Measurements from ENCODE around the gene SLC12A8. TPM values are rescaled to one million over a fixed set of nuclear protein-coding genes. Genes with fewer than 3 reads are reported as not detected.

SLC12A8 gene
- total and polyA plus RNA-seq, 2 of the 13 experiments (the other 11 are each of a cell fraction or from before 2014, with no cell fraction given): 0.44 to 0.71 TPM

GRCh38 chr3:125150525-125151441 lies 61.8 kb downstream of the SLC12A8 start (continued):
- TF ChIP-seq USF2 (IDR thresholded peaks at IDR 0.05; ENCODE audit: low read depth, low read length) (peak; percentile 27; the same call in 1 of the 2 replicates), USF2 (CRISPR knock-in tag; IDR thresholded peaks at IDR 0.05; ENCODE audit: borderline replicate concordance) (no peak)

DNA sequence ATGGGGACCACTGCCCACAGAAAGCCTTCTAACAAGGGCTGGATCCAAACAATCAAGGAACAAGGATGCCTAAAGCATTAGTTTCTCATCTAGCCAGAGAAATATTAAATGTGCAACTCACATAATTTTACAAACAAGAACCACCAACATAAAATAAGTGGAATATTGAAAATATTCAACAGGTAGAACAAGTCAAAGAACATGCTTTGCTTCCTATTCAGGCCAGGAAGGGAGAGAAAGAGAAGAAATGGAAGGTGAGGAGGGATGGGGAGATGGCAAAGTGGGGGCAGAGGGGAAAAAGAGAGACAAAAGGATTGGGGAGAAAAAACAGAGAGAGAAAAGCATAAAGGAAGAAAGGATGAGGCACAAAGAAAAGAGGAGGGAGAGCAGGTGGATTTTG lies 63.1 kb downstream of the SLC12A8 start:
- in situ Hi-C loops (cut with HindIII; ENCODE audit: extremely low pct_ligation_motif_present, low pct_unique_long_range_greater_than_20kb): no loop called here
- FAIRE-seq (no peak), DNase-seq (ENCODE audit: low spot score) (no peak), ATAC-seq (no peak)
- Histone ChIP-seq H3K9ac (ENCODE audit: insufficient read depth, low read depth, low read length) (no peak overlapping the region), H4K20me1 (ENCODE audit: insufficient read depth, low read length) (no peaks in the 10 kb centered on the region), H3K9me3 (ENCODE audit: low read length) (no peaks in the 10 kb centered on the region), H3K36me3 (replicated peaks in 1 of 2; ENCODE audit: control insufficient read depth in 1 of 2, insufficient read depth in 2 of 2, low read length in 2 of 2) (no peaks in the 10 kb centered on the region), H2AFZ (ENCODE audit: low read length) (no peak overlapping the region), H3K4me2 (ENCODE audit: low read depth, low read length) (no peak overlapping the region), H3K79me2 (ENCODE audit: insufficient read depth, low read length) (no peaks in the 10 kb centered on the region), H3K4me3 (replicated peaks in 1 of 3; ENCODE audit: insufficient read depth in 1 of 3, low read depth in 2 of 3, low read length in 3 of 3) (no peak overlapping the region), H3K27ac (ENCODE audit: extremely low read length, insufficient read depth, low read length) (no peak overlapping the region), H3K27me3 (ENCODE audit: control insufficient read depth in 1 of 2, insufficient read depth in 2 of 2, low read length in 2 of 2) (peaks cover 0 to 14% of the 10 kb centered on the region in 2 experiments; a peak in 2 of 5 replicates), H3K4me1 (ENCODE audit: insufficient read depth, low read length) (peaks cover 20% of the 10 kb centered on the region)
- CTCF ChIA-PET (ENCODE audit: low intra/inter-chr PET ratio, low total read pairs): interaction anchor here (0.6 kb wide), 1 partner anchor 53 kb away, joined by 3 read pairs; no protein-coding TSS in a partner anchor
- intact Hi-C loops (cut with micrococcal nuclease; ENCODE audit: unreplicated experiment): no loop called here
- no TSS peak for BruUV-seq (replicated peaks)
- POLR2A ChIA-PET: no interaction called here
- no peak for TF ChIP-seq BCL6 (CRISPR knock-in tag; IDR thresholded peaks at IDR 0.05)
- no peak for TF ChIP-seq PRMT3 (CRISPR knock-in tag; IDR thresholded peaks at IDR 0.05; ENCODE audit: borderline replicate concordance, low read depth)
- no peak for TF ChIP-seq REST (IDR thresholded peaks at IDR 0.05; ENCODE audit: borderline replicate concordance in 1 of 2, low read depth in 1 of 2, low read length in 2 of 2)
- TF ChIP-seq IRF1 (CRISPR knock-in tag; IDR thresholded peaks at IDR 0.05; ENCODE audit: low read depth): no peak
- TF ChIP-seq GLMP (CRISPR knock-in tag; IDR thresholded peaks at IDR 0.05; ENCODE audit: borderline replicate concordance): no peak
- TF ChIP-seq DMAP1 (CRISPR knock-in tag; IDR thresholded peaks at IDR 0.05): no peak
- no peak for TF ChIP-seq ZNF766 (CRISPR knock-in tag; IDR thresholded peaks at IDR 0.05; ENCODE audit: borderline replicate concordance)
- no peak for TF ChIP-seq MAFG (CRISPR knock-in tag; IDR thresholded peaks at IDR 0.05)
- TF ChIP-seq BRD4 (CRISPR knock-in tag; IDR thresholded peaks at IDR 0.05): no peak
- no peak for TF ChIP-seq ESRRA (CRISPR knock-in tag; IDR thresholded peaks at IDR 0.05; ENCODE audit: low read depth)

Data from HepG2 (cell line).